ENCODE measurements around the gene RPS4Y1. TPM values are rescaled to one million over a fixed set of nuclear protein-coding genes. Genes with fewer than 3 reads are reported as not detected.
"Not testable (repeated sequence)": the region's sequence is repeated elsewhere in the genome, so short reads cannot be mapped to it uniquely, and the experiment has no call there.

Gene RPS4Y1
- total RNA-seq, 1 donor from 2014 or later = not detected

DNA sequence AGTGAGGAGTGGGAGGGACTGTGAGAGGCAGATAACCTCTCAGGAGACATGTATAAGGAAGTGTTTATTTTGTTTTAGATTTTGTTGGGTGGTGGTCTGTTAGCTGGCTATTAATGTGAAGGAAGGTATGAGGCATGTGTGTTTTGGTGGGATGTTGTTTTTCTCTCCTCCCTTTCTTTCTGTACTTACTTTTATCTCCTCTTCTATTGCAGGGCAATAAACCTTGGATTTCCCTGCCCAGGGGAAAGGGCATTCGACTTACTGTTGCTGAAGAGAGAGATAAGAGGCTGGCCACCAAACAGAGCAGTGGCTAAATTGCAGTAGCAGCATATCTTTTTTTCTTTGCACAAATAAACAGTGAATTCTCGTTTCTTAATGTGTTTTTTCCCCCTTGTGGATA is 25.2 kb downstream of the RPS4Y1 start:
- Mint-ChIP-seq H3K27ac (no peak overlapping the region), H3K36me3 (no peaks in the 10 kb centered on the region), H3K9me3 (no peaks in the 10 kb centered on the region), H3K4me3 (no peak overlapping the region), H3K4me1 (ENCODE audit: unreplicated experiment) (no peaks in the 10 kb centered on the region), H3K27me3 (no peaks in the 10 kb centered on the region)
- TF ChIP-seq, protein P1, sequence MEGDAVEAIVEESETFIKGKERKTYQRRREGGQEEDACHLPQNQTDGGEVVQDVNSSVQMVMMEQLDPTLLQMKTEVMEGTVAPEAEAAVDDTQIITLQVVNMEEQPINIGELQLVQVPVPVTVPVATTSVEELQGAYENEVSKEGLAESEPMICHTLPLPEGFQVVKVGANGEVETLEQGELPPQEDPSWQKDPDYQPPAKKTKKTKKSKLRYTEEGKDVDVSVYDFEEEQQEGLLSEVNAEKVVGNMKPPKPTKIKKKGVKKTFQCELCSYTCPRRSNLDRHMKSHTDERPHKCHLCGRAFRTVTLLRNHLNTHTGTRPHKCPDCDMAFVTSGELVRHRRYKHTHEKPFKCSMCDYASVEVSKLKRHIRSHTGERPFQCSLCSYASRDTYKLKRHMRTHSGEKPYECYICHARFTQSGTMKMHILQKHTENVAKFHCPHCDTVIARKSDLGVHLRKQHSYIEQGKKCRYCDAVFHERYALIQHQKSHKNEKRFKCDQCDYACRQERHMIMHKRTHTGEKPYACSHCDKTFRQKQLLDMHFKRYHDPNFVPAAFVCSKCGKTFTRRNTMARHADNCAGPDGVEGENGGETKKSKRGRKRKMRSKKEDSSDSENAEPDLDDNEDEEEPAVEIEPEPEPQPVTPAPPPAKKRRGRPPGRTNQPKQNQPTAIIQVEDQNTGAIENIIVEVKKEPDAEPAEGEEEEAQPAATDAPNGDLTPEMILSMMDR (conservative IDR thresholded peaks at IDR 0.05) = no peak
- DNase-seq (ENCODE audit: extremely low spot score, unreplicated experiment) = no peak

DNA sequence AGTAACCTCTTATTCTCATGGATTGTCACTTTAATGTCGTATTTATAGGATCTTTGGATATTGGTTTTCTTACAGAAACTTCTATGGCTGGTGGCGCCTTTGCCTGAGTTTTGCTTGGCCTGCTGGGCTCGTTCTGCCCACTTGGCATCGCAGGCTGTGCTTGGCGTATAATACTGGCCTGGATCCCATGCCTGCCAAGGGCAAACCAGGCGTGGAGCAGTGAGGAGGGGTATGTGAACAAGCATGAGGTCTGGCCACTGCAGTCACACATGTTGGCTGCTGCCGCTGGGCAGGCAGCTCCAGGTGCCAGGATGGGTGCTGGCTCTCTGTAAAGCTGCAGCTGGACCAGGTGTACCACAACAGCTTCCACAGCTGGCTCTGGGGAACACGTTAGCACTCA is 26.1 kb downstream of the RPS4Y1 start:
- H3K36me3 Mint-ChIP-seq = no peaks in the 10 kb centered on the region

DNA sequence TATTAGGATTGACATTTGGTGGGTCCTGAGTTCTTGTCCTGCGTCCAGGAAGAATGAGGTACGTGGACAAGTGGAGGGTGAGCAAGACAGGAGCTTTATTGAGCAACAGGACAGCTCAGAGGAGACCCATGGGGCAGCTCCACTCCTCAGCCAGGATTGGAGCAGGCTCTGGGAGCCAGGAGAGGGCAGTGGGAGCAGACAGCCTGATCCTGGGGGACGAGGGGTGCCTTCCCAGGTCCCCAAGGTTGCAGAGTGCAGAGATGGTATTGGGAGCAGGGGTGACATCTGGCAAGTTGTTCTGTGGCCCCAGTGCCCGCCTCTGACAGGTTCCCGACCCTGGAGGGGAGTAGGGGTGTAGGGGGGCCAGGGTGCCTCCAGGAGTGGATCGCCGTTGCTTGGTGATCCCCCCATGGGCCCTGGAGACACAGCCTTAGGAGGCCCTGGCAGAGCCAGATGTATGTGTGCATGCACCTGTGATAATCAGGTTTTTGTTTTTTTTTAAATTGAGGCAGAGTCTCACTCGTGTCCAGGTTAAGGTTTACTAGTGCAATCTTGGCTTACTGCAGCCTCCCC is 26.7 kb downstream of the RPS4Y1 start:
- no peaks in the 10 kb centered on the region for H3K4me1 Mint-ChIP-seq (ENCODE audit: unreplicated experiment)
- H3K4me3 Mint-ChIP-seq = no peak overlapping the region
- no peak for DNase-seq (ENCODE audit: extremely low spot score, unreplicated experiment)
- no peaks in the 10 kb centered on the region for H3K36me3 Mint-ChIP-seq
- TF ChIP-seq, protein P1 (conservative IDR thresholded peaks at IDR 0.05) = no peak
- H3K27me3 Mint-ChIP-seq = no peaks in the 10 kb centered on the region
- H3K9me3 Mint-ChIP-seq = no peaks in the 10 kb centered on the region
- no peak overlapping the region for H3K27ac Mint-ChIP-seq

More for the DNA sequence above, 26.1 kb downstream of the RPS4Y1 start:
- Mint-ChIP-seq H3K27me3 (no peaks in the 10 kb centered on the region), H3K9me3 (no peaks in the 10 kb centered on the region), H3K4me3 (no peak overlapping the region), H3K27ac (no peak overlapping the region), H3K4me1 (ENCODE audit: unreplicated experiment) (no peaks in the 10 kb centered on the region)
- no peak for DNase-seq (ENCODE audit: extremely low spot score, unreplicated experiment)
- TF ChIP-seq, protein P1 (conservative IDR thresholded peaks at IDR 0.05) = no peak

DNA sequence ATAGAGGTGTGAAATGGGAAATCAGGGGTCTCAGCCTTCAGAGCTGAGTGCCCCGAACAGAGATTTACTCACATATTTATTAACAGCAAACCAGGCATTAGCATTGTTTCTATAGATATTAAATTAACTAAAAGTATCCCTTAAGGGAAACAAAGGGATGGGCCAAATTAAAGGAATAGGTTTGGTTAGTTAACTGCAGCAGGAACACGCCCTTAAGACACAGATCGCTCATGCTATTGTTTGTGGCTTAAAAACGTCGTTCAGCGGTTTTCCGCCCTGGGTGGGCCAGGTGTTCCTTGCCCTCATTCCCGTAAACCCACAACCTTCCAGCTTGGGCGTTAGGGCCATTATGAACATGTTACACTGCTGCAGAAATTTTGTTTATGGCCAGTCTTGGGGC is 30.8 kb downstream of the RPS4Y1 start:
- H3K4me1 Mint-ChIP-seq (ENCODE audit: unreplicated experiment); H3K4me3 Mint-ChIP-seq; H3K36me3 Mint-ChIP-seq; H3K27ac Mint-ChIP-seq; H3K27me3 Mint-ChIP-seq; H3K9me3 Mint-ChIP-seq; DNase-seq (ENCODE audit: extremely low spot score, unreplicated experiment): not testable (repeated sequence)

DNA sequence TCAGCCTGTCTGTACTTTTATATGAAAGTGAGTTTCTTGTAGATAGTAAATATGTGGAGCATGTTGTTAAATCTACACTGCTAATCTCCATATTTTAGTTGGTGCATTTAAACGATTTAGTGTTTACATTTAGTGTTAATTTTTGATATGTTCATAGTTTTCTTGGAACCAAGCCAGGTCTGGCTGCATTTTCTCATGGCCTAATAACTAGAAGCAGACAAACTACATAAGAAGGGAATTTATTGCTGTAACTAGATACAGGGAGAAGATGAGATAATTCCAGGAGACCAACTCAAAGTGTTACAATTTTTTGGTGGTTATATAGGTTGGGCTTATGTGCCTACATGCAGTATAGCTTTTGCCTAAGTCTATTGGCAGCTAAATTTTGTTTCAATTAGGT is 32.8 kb downstream of the RPS4Y1 start:
- Mint-ChIP-seq H3K27ac (no peak overlapping the region), H3K36me3 (no peaks in the 10 kb centered on the region), H3K27me3 (no peaks in the 10 kb centered on the region), H3K4me3 (no peak overlapping the region), H3K9me3 (no peaks in the 10 kb centered on the region), H3K4me1 (ENCODE audit: unreplicated experiment) (no peaks in the 10 kb centered on the region)
- TF ChIP-seq, protein P1 (conservative IDR thresholded peaks at IDR 0.05) = no peak
- no peak for DNase-seq (ENCODE audit: extremely low spot score, unreplicated experiment)

DNA sequence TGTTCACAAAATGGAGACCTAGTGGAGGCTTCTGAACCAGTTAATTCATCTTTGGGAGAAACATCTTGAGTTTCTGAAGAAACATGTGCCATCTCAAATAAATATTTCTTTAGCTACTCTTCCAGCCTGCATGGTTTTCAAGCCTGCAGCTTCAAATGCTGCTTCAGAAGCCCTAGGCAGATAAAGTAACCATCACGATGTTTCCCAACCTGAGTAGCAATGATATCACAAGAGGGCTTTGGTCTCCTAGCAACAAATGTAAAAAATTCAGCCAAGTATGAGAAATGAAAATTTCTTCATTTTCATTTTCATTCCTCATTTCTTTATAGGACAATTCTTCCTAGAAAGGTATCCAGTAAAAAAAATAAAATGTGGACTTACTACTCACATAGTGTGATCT is 42.2 kb downstream of the RPS4Y1 start:
- H3K4me3 Mint-ChIP-seq = no peak overlapping the region
- no peaks in the 10 kb centered on the region for H3K36me3 Mint-ChIP-seq
- no peaks in the 10 kb centered on the region for H3K4me1 Mint-ChIP-seq (ENCODE audit: unreplicated experiment)
- no peaks in the 10 kb centered on the region for H3K27me3 Mint-ChIP-seq
- TF ChIP-seq, protein P1 (conservative IDR thresholded peaks at IDR 0.05) = no peak
- no peak overlapping the region for H3K27ac Mint-ChIP-seq
- DNase-seq (ENCODE audit: extremely low spot score, unreplicated experiment) = no peak
- H3K9me3 Mint-ChIP-seq = no peaks in the 10 kb centered on the region
